Measurements from ENCODE around the gene LRRC27.
A peak's percentile ranks its signal among the peaks of the same experiment; 100 is the strongest.

Gene LRRC27

DNA sequence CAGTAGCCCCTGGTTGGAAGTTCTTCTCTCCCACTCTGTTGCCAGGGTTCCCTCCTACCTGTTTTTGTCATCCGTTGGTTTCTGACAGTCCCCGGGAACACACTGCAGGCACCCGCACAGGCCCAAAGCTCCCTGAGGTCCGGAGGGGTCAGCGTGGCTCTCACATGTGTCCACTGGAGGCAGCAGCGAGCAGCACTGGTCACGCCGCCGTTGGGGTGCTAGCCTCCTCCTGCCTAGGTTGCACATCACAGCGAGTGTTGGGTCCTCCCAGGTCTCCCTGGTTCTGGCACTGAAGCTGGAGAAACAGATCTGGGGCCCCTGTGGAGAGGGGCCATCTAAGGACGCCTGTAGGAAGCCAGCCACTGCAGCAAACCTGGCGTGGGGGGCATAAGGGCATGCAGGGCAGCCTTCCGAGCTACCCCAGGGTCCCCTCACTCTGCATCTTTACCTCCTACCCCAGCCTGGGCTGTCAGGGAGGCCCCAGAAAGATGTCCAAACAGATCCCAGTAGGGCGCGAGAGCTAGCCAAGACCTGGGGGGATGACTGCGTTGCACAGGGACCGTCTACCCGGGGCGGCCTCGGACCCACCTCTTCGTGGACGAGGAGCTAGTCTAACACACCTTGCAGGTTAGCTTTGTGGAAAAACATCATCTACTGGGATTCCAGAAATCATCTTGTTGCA, 28.9 kb downstream of the LRRC27 start:
- peak; percentile 20 to 27 for DNase-seq

DNA sequence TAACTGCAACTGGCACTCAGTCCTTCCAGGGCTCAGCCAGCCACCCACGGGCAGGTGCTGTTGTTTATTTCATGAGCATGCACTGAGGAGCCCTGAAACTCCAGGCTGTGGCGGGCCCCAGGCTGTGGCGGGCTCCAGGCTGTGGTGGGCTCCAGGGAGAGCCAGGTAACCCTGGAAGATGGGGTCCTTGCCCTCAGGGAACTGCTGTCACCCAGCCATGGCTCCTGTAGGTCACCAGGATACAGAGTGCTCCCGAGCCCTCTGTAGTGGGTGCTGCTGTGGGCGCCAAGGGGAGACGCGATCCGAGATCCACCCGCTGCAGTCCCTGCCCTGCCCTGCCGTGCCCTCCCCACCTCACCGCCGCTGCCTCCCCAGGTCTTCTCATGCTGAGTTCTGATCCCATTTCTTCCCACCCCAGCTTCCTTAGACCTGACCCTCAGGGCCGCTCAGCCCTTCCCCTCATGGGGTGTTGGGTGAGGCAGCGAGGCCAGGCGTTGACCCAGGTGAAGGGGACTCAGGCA, 29.6 kb downstream of the LRRC27 start:
- DNase-seq = no peak

DNA sequence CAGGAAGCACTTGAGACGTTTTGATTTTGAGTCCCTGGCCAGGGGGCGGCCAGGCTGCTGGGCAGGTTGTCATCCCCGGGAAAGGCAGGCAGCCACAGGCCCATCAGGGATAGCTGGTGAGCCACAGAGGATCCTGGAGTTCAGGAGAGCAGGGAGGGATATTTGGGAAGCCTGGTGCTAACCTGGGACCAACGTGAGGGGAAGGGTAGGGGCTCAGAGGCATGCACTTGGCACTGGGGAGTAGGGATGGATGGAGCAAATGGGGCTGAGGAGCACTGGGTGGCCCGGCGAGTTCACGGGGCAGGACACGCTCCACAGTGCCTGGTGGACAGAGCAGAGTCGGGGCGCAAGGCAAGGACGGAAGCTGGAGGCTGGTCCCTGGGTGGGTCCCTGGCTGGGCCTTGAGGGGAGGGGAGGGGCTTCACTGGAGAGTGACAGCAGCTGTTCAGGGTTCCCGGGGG, 30.2 kb downstream of the LRRC27 start:
- DNase-seq = no peak

DNA sequence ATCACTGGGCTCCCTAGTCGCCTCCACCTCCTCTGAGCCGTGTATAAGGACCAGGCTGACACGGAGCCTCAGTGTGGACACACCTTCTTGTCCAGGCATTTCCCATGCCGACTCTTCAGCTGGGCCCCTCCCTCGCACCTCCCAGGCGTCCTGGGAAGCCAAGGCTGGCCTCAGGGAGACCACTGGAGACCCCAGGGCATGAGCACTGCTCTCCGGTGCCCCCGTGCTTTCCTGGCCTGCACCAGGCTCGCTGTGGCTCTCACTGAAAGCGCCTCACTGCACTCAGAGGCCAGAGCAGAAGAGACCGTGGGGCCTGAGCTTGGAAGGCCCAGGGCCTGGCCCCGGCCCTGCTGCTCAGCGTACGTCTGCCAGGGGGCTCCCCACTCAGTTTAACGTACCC, 31.4 kb downstream of the LRRC27 start:
- no peak for DNase-seq

DNA sequence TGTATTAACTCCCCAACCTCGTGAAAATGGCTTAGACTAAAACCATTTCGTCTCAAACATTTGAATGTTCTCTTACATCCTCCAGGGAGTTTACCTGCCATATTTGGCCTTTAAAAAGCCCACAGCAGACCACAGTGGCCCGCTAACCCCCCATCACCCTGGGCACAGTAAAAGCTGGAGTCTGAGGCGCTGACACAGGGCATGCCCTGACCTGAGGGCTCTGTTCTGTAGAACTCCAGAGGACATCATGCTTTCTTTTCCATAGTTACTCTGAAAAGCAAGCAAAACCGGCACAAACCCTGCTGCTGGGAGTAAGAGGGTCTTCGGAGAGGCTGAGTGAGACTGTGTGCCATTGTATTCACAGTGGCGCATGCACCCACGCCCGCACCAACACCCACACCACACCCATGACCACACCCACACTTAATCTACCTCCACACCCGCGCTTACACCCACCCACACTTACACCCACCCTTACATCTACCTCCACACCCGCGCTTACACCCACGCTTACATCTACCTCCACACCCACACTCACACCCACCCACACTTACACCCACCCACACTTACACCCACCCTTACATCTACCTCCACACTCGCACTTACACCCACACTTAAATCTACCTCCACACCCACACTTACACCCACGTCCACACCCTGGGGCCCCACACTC, 32.1 kb downstream of the LRRC27 start:
- no peak for DNase-seq

DNA sequence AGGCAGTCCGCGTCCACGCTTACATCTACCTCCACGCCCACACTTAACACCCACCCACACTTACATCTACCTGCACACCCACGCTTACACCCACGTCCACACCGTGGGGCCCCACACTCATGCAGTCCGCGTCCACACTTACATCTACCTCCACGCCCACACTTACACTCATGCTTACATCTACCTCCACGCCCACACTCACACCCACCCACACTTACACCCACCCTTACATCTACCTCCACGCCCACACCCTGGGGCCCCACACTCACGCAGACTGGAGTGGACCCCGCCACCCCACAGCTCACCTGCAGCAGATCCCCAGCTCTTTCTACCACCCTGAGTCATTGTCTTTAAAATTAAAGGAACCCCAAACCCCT, 32.6 kb downstream of the LRRC27 start:
- DNase-seq = no peak

DNA sequence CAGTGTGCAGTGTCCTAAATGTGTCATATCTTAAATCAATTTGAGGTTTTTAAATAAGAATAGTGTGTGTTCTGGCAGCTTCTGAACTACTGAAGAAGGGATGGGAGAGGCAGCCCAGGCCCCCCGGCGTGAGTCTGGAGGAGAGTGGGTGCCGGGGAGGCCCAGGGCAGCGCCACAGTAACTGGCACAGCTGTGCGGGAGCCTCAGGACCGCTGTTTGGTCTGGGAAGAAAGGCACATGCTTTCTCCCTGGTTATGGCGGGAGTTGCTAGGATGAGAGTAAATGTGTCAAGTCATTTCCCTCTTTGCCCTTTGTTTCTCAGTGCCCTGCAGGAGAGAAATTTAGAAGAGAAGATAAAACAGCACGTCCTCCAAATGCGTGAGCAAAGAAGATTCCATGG, 33.1 kb downstream of the LRRC27 start:
- DNase-seq = no peak

DNA sequence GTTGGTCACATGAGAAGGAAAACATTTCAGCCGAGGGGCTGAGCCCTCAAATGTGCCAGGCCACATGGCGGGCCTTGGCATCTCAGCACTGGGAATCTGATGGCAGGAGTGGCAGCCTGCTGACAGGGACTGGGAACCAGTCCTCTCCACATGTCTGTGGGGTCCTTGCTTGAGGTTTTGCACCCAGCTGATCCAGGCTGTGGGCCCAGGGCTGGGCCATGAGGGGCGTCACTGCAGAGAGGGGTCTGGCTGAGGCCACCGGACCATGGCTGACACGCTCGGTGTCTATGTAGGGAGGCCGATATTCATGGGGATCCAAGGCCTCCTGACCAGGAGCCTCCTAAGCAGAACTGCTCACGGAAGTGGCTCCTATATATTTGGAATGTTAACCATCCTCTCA, 34.0 kb downstream of the LRRC27 start:
- no peak for DNase-seq

DNA sequence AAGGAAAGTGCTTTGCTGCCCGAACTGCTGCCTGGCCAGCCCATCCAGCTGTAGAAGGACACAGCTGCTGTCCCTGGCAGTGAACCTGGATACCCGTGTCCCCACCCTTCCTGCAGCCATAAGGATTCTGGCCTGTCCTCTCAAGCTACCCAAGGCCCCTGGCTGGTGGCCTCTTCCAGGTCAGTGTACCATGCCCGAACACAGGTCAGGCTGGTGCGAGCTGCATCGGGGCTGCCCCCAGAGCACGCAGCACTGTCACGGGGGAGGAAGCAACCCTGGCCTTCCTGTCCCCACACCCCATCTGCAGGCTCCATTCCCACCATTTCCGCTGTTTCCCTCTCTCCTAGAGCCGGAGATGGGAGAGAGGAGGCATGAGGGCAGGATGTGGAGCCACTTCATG, 34.5 kb downstream of the LRRC27 start:
- no peak for DNase-seq

DNA sequence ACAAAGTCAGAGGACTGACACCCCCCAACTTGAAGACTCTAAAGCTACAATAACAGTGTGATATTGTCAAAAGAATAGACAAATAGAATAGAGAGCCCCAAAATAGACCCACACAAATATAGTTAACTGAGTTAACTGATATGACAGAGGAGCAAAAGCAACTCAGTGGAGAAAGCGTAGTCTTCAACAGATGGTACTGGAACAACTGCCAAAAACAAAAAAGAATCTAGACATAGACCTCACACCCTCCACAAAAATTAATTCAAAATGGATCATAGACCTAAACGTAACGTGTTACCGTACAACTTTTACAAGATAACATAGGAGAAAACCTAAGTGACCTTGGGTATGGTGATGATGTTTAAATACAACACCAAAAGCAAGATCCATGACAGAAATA, 36.4 kb downstream of the LRRC27 start:
- DNase-seq = no peak

DNA sequence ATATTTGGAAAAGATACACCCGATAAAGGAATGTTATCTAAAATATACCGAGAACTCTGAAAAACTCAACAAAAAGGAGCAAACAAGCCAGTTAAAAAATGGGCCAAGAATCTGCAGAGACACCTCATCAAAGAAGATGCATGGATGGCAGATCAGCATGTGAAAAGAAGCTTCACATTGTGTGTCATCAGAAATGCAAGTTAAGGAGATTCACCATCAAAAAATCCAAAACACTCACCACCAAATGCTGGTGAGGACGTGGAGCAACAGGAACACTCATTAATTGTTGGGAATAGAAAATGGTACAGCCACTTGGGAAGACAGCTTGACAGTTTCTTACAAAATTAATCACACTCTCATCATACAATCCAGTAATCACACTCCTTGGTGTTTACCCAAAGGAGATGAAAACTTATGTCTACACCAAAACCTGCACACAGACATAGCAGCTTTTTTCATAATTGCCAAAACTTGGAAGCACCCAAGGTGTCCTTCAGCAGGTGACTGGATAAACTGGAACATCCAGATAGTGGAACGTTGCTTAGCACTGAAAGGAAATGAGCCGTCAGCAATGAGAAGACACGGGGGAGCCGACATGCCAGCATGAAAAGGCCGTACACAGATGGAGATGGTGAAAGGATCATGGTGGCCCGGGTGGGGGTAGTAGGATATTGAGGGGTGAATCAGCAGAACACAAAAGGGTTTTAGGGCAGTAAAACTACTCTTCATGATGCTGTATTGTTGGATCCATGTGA, 37.1 kb downstream of the LRRC27 start:
- DNase-seq = no peak

DNA sequence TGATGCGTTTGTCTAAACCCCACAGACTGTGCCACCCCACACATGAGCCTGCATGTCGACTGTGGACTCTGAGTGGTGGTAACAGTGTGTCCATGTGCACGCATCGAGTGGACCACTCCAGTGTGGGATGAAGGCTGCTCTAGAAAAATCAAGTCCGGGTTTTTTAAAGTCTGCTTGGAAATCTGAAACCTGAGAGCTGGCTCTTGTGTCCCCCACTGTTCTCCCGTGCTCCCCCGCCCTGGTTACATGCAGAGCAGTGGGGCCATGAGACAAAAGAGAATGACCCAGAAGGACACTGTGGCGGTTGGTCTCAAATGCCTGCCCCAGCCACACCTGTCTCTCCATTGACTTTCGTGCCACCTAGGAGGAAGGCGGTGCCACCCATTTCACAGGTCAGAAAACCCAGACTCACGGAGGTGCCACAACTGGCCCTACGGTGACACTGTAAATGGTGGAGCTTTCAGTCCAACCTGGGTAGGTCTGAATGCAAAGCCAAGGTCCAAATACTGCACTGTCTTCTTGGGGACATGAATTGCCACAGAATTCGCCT, 37.7 kb downstream of the LRRC27 start:
- no peak for DNase-seq

DNA sequence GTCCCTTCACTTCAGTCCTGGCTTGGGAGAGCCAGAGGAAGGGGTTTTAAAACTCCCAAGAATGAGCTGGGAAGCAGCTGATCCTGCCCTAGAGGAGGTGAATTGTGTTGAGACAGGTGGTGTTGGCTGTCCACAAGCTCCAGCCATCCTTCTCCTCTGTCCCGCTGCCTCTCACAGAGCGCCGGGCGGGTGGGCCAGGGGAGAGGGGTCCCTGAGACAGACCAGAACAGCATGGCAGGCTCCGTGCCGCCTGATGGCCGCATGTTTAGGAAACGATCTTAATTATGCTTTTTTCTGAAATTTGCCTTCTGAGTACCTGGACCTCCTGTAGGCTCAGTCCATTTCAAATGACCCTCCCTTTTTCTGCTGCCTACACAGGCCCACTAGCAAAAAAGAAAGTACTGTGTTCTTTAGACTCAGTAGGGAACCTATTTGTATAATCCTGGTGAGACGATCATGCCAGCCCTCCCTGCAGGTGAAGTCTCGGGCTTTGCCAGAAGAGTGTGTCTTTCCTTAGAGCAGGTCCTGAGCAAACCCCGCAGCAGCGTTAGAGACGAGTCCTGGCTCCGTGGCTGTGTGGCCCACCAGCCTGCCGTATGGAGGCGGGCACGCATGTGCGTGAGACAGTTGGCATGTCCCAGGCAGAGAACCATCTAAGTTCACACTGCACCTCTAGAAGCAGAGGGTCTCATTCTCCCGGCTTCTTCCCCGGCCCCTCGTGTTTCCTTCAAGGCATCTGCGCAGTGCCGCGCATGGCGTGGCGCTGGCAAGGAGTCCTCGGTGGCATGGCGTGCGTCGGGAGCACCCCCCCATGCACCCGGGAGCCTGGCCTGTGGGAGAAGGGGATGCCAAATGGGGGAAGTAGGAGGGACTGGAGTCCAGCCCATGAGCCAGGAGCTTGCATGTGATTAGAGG, 38.7 kb downstream of the LRRC27 start:
- no peak for DNase-seq

DNA sequence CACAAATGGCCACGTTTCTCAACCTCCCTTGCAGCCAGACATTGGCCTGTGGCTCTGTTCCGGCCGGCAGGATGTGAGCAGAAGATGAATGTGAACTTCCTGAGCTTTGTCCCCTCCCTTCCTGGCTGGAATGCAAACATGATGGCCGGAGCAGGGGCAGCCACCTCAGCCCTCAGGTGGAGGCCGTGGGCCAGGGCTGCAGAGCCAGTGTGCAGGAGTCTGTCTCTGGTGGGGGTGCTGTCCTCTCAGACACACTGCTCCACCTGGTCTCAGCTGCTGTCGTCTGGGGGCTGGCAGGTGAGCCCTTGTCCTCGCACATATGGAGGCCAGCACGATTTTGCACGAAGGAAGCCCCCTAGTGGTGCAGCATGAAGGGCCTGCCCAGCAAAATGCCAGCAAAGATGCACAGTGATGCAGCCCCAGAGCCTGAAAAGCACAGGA, 39.7 kb downstream of the LRRC27 start:
- DNase-seq = peak in 1 of 2 donors; percentile 26

DNA sequence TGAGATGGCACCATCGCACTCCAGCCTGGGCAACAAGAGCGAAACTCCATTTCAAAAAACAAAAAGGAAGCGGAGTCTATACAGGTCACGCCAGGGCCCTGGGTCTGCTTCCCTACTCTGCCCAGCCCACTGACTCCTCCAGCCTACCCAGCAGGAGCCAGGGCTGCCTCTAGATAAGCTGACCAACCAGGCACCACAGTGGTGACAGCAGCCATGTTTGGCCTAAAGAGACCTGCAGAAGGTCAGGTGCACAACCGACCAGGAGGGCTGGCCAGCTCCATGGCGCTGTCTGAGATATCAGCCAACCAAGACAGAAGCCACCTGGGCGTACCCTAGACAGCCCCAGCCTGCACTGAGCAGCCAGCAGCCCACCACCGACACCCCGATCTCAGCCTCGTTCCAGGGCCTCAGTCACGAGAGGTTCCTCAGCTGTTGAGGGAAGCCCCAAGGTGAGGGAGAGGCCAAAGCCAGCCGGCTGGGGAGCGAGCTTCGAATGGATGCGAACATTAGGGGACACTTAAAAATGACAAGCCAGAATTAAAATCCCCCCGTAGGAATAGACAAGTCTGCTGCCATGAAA, 40.6 kb downstream of the LRRC27 start:
- DNase-seq = no peak

DNA sequence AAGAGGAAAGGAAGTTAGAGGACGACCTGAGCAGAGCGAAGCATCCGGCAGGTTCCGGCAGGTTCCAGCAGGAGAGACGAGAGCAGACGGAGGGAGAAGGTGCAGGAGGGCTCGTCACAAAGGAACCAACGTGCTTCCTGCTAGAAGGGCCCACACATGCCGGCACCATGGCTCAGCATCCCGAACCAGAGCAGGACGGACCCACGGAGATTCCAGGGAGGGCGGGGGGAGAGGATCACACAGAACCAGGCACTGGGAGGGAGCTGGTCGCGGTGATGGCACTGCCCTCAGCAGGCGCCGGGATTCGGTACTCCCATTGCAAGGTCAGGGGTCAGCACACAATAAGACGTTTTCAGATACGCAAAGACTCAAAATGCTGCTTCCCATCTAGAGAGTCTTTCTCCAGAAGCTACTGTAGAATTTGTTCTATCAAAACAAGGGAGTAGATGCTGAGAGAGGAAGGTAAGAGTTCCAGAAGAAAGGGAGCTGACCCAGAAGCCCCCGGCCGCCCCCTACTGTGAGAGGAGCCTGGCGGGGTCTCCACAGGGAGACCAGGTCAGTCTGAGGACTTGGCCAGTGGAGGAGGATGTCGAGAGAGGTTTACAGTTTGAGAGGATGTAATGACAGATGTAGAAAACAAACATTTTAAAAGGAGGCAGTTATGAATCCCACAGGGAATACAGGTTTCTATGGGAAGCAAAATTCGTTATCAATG, 41.4 kb downstream of the LRRC27 start:
- DNase-seq = no peak

DNA sequence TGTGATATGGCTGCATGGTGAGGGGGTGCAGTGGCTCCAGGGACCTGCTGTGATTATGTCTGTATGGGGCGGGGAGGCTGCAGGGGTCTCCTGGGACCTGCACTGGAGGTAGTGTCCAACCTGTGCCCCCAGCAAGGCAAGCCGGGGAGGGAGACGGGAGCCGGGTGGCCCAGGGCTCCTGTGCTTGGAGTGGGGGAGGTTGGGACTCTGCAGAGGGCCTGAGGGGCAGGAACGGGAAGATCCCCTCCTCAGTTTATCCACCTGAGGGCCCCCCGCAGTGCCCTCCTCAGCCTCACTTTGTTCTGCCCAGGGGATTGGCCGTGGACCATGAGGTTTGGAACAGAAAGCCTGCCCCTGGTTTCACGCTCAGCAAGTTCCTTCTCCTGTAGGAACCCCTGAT, 42.2 kb downstream of the LRRC27 start:
- no peak for DNase-seq

DNA sequence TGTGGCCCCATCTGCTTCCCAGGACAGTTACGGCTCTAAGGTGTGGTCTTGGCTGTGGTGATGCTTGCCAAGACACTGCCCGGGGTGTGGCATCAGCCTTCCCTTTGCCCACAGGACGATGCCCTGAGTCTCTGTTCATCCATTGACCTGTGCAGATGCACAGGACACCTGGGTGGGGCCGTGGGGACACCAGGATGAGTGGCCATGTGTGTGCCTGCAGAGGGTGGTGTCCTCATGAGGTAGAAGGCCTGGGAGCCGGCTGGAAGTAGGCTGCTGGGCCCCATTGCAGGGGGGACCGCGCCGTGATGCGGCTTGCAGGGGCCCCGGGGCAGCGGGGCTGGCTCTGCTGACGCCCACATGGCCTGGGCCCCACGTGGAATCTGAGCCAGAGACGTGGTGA, 42.6 kb downstream of the LRRC27 start:
- DNase-seq = no peak

DNA sequence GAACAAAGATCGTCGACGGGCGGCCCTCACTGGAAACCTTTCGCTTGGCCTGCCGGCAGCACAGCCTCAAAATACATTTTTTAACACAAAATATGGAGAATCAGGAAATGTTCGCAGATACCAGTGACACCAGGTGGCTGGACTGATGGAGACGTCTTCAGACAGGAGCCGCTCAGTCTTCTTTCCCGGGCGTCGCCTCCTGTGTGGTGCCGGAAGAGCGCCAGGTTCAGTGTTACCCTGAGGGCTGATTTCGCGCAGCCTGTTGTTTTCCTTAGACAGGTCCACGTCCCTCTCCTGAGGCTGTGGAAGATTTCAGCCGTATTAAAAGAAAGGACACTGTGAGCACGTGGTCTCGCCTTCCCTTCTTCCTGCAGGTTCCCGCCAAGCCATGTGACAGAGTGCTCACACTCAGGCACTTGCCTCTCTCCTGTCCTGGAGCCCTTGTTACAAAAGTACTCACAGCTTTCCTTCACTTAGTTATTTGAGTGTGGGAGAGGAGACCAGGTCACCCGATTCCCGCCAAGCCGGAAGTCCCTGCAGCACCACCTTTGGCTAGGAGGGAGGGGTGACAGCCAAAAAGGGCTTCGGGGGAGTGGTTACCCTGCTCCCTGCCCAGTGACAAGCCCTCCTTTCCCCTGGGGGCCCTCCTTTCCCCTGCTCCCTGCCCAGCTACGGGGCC, 43.3 kb downstream of the LRRC27 start:
- DNase-seq = no peak

DNA sequence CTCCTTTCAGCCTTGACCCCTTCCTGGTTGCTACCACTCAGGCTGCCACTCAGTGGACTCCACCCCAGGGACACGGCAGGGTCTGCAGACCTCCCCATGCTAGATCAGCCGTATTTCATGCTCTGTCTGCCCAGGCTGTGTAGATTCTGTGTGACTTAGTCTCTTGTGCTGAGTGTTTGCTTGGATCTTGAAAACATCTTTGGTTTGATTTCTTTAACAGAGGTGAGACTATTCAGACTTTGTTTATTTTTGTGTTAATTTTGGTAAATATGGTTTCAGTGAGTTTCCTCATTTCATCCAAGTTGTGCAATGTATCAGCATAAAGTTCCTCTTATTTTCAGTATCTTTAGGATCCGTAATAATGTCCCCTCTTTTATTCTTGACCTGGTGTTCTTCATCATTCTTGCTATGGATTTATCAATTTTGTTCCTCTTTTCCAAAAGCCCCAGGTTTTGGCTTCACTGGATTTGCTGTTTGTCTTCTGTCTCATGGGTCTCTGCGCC, 43.9 kb downstream of the LRRC27 start:
- no peak for DNase-seq

Data from CD4-positive, alpha-beta T cell treated with Interferon alpha-2 for 1 hour (primary cell).